ENCODE measurements around the gene SLC7A6.

GRCh38 chr16:68324780-68325357 is 60.5 kb downstream of the SLC7A6 start:
- TF ChIP-seq USF2 (IDR thresholded peaks at IDR 0.05; ENCODE audit: borderline replicate concordance, low read depth, low read length) (no peak), ZBTB33 (IDR thresholded peaks at IDR 0.05) (no peak), E4F1 (IDR thresholded peaks at IDR 0.05; ENCODE audit: borderline replicate concordance, partially characterized antibody) (no peak), REST (IDR thresholded peaks at IDR 0.05; ENCODE audit: low read depth, low read length) (no peak), BHLHE40 (IDR thresholded peaks at IDR 0.05; ENCODE audit: borderline replicate concordance in 1 of 2, low read depth in 2 of 2, low read length in 1 of 2) (no peak), POLR2AphosphoS5 (IDR thresholded peaks at IDR 0.05; ENCODE audit: low read length) (no peak), EZH2 (IDR thresholded peaks at IDR 0.05; ENCODE audit: borderline replicate concordance, control insufficient read depth, low read depth, low read length) (no peak), CTCF (IDR thresholded peaks at IDR 0.05 in 2 of 3, conservative IDR thresholded peaks at IDR 0.05 in 1 of 3; ENCODE audit: control insufficient read depth in 2 of 3, extremely low read depth in 1 of 3, insufficient read depth in 1 of 3, low read depth in 3 of 3, low read length in 3 of 3) (no peak), POLR2A (IDR thresholded peaks at IDR 0.05; ENCODE audit: low read depth, low read length) (no peak), JUND (IDR thresholded peaks at IDR 0.05; ENCODE audit: low read depth, low read length) (no peak)

All from GM12878 (cell line).